Stimulated activated naive CD8-positive, alpha-beta T cell treated with anti-CD3 and anti-CD28 coated beads, Interleukin-15, Interleukin-2, amounts not matched to agents 100 U/mL and 50 U/mL, for 24 hours (primary cell): ENCODE data around the gene CNTN5.

Source experiments
- ATAC-seq: fragments of 150-1000 bp; cut with Tn5 transposase; one replicate; pipeline ENCODE4 v1.10.0; 2021
- DNase-seq: peaks from one replicate; pipeline ENCODE4 v3.0.0; 2021

CNTN5 gene

GRCh38 chr11:100329352-100329751, 1308.6 kb downstream of the CNTN5 start:
- DNase-seq (no peak), ATAC-seq (no peak)

DNA sequence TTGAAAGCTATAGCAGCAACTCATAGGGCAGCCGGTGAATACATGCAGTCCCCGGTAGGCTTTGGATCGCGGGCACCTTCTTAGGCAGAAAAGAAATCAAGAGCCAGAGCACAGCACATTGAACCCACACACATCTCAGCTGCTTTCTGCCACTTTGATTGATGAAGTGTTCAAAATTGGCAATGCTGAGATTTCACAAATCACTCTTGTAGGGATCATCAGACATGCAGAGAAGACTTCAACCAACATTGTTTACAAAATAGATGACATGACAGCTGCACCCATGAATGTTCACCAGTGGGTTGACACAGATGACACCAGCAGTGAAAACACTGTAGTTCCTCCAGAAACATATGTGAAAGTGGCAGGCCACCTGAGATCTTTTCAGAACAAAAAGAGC, 1316.1 kb downstream of the CNTN5 start:
- DNase-seq = no peak
- ATAC-seq = no peak

GRCh38 chr11:100338144-100338840, 1317.5 kb downstream of the CNTN5 start:
- DNase-seq = no peak
- ATAC-seq = no peak

- ATAC-seq = no peak
- no peak for DNase-seq
Measured at GRCh38 chr11:100340466-100341319, 1319.9 kb downstream of the CNTN5 start.

DNA sequence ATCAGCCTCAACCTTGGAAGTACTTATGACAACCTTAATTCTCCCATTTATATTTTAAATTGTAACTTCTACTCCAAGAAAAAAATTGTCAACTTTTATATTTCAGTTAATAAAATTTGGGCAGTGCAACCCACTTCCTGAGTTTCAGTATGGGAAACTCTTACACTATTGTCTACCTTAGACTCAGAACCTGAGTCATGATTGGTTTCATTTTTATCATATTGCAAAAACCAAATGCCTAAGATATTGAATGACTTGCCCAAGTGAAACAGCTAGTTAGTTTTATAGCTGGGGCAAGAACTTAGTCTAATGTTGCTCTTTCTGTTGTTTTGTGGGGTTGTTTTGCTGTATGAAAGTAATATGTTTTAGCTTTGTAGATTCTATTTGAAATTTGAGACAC, 1332.3 kb downstream of the CNTN5 start:
- ATAC-seq (no peak), DNase-seq (no peak)

DNA sequence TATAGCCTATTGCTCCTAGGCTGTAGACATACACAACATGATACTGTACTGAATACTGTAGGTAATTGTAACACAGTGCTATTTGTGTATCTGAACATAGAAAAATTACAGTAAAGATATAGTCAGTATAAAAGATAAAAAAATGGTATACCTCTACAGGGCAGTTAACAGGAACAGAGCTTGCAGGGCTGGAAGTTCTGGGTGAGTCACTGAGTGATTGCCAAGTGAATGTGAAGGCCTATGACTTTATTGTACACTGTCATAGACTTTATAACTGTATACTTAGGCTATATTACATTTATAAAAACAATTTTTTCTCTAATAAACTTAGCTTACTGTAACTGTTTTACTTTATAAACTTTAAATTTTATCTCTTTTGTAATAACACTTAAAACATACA, 1334.0 kb downstream of the CNTN5 start:
- ATAC-seq (no peak), DNase-seq (no peak)

GRCh38 chr11:100356035-100356434, 1335.3 kb downstream of the CNTN5 start:
- no peak for DNase-seq
- ATAC-seq = no peak

- DNase-seq = no peak
- no peak for ATAC-seq
Measured at GRCh38 chr11:100359281-100359680, 1338.5 kb downstream of the CNTN5 start.

DNA sequence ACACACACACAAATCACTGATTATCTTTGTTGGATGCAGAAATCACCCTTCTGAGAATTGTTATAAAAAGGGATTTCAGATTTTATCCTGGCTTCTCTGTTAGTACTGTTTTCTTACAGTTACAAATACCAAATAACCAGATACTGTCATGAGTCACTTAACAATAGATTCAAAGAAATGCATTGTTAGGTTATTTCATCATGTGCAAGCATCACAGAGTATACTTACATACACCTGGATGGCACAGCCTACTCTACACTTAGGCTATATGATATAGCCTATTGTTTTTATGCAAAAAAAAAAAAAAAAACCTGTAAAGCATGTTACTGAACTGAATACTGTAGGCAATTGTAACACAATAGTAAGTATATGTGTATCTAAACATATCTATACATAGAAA, 1347.1 kb downstream of the CNTN5 start:
- DNase-seq = no peak
- ATAC-seq = no peak

DNA sequence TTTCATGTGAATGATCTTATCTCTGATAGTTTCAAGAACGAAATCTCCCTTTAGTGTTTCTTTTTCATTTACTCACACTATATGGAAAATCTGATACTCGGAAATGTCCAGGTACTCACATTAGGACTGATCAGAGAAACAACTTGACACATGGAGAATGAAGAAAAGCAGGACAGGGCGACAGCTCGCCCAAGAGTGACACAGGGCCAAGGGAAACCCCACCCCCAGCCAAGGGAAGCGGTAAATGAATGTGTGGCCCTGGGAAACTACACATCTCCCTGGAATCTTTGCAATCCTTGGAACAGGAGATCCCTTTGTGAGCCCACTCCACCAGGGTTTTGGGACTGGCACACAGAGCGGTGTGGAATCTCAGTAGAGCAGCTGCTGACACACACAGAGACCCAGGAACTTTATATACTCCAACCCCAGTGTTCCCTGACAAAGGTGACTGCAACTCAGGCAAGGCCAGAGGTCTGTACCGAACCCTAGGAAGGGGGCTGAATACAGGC, 1362.7 kb downstream of the CNTN5 start:
- no peak for ATAC-seq
- DNase-seq = no peak

- DNase-seq (no peak), ATAC-seq (no peak)
Measured at GRCh38 chr11:100396266-100396665, 1375.5 kb downstream of the CNTN5 start.

DNA sequence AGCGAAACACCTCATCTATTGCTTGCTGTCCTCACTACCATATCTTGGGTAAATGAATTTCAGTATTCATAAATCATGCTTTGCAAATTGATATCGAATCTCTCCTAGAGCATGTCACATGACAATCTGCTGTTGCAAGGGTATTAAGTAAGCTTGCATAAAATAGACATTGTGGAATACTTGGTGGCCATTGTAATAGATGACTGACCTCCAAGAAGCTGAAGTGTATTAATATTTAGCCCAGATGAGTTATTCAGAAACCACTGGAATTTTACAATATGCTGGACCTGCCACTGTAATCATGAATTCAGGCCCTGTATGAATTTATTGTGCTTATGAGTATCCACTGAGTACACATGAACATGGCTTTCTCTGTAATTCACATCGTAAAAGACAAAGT, 1376.7 kb downstream of the CNTN5 start:
- no peak for ATAC-seq
- DNase-seq = no peak

- DNase-seq (no peak), ATAC-seq (no peak)
Measured at GRCh38 chr11:100403816-100404215, 1383.1 kb downstream of the CNTN5 start.

DNA sequence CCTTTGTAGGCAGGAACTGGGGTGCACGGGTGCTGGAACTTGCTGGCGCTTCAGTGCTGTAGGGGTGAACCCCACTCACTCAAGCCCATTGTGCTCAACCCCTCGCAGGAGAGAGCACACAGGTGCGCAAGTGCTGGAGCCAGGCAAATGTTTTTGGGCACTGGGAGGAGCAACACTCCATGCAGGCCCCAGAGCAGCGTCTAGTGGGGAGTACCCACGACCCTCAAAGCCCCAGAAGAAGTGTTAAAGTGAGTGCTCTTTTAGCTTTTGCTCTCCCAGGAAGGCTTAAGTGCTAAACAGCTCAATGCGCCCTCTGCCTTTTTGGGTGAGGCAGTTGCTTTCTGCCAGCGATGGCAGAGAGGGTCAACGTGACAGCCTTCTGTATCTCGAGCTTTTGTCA, 1384.2 kb downstream of the CNTN5 start:
- ATAC-seq = no peak

More for the DNA sequence above, 1384.2 kb downstream of the CNTN5 start:
- no peak for DNase-seq
